DOHH2 (cell line): ENCODE results near the gene HSD17B14.

Experiments
- H3F3A ChIP-seq: fragments of 200-600 bp; sonication (generic), shearing (Covaris generic); 2 replicates; pipeline ENCODE4 v1.6.0; 2016; ENCODE audit warnings: antibody characterized with exemption, mild to moderate bottlenecking; ENCODE audit not compliant: control insufficient read depth, insufficient read depth
- H3K27ac ChIP-seq: fragments of 200-600 bp; sonication (generic); 2 replicates; pipeline ENCODE4 v1.5.1; 2014; ENCODE audit warnings: low read depth, mild to moderate bottlenecking, low read length, moderate library complexity
- H3K27me3 ChIP-seq: fragments of 200-600 bp; sonication (generic); 2 replicates; pipeline ENCODE4 v1.6.1; 2014; ENCODE audit warnings: mild to moderate bottlenecking, low read length, mixed read lengths; ENCODE audit not compliant: control insufficient read depth
- H3K36me3 ChIP-seq: fragments of 200-600 bp; sonication (generic); 2 replicates; pipeline ENCODE4 v1.6.1; 2014; ENCODE audit warnings: mild to moderate bottlenecking, low read length, moderate library complexity, mixed read lengths; ENCODE audit not compliant: control insufficient read depth
- H3K4me1 ChIP-seq: fragments of 200-600 bp; sonication (generic); 2 replicates; pipeline ENCODE4 v1.6.1; 2014; ENCODE audit warnings: mild to moderate bottlenecking, low read length, mixed read lengths; ENCODE audit not compliant: control insufficient read depth
- H3K4me2 ChIP-seq: fragments of 200-600 bp; sonication (generic); 2 replicates; pipeline ENCODE4 v1.6.0; 2014; ENCODE audit warnings: mild to moderate bottlenecking, low read length, moderate library complexity
- H3K4me3 ChIP-seq: fragments of 200-600 bp; sonication (generic); 2 replicates; pipeline ENCODE4 v1.5.1; 2014; ENCODE audit warnings: mild to moderate bottlenecking, low read length, mixed read lengths
- H3K79me2 ChIP-seq: fragments of 200-600 bp; sonication (generic); 2 replicates; pipeline ENCODE4 v1.6.1; 2014; ENCODE audit warnings: mild to moderate bottlenecking, low read length, mixed read lengths; ENCODE audit not compliant: control insufficient read depth
- H3K9me2 ChIP-seq: fragments of 200-600 bp; sonication (generic); replicated peaks from 2 replicates; pipeline ENCODE4 v1.6.1; 2014; ENCODE audit warnings: mild to moderate bottlenecking, low read length, mixed read lengths; ENCODE audit not compliant: control insufficient read depth
- H3K9me3 ChIP-seq: fragments of 200-600 bp; sonication (generic); 2 replicates; pipeline ENCODE4 v1.6.1; 2014; ENCODE audit warnings: antibody characterized with exemption, low read length, mixed read lengths; ENCODE audit not compliant: control insufficient read depth, insufficient read depth
- H4K20me1 ChIP-seq: fragments of 200-600 bp; sonication (generic); 2 replicates; pipeline ENCODE4 v1.6.0; 2014; ENCODE audit warnings: low read depth, mild to moderate bottlenecking, antibody characterized with exemption, low read length, moderate library complexity; ENCODE audit not compliant: control insufficient read depth, insufficient read depth
- CTCF ChIP-seq: fragments of 200-600 bp; sonication (generic); IDR thresholded peaks from one replicate; pipeline ENCODE4 v1.5.1; 2014; ENCODE audit warnings: antibody characterized with exemption, mild to moderate bottlenecking, low read depth, low read length; ENCODE audit not compliant: poor library complexity, severe bottlenecking
- EZH2phosphoT487 ChIP-seq: fragments of 200-600 bp; sonication (generic); IDR thresholded peaks from 2 replicates; pipeline ENCODE4 v1.6.1; 2017; ENCODE audit warnings: borderline replicate concordance, mild to moderate bottlenecking, antibody characterized with exemption, low read length, moderate library complexity, mixed read lengths

The HSD17B14 gene

GRCh38 chr19:48862827-48863226 lies 26.5 kb upstream of the HSD17B14 start:
- Histone ChIP-seq H3K9me2 (no peaks in the 10 kb centered on the region), H3K4me2 (no peak overlapping the region), H4K20me1 (no peaks in the 10 kb centered on the region), H3K79me2 (no peaks in the 10 kb centered on the region), H3K36me3 (no peaks in the 10 kb centered on the region), H3K27me3 (no peaks in the 10 kb centered on the region), H3F3A (no peaks in the 10 kb centered on the region), H3K9me3 (no peaks in the 10 kb centered on the region), H3K27ac (no peak overlapping the region), H3K4me1 (peaks cover 31% of the 10 kb centered on the region), H3K4me3 (no peak overlapping the region)
- TF ChIP-seq EZH2phosphoT487 (no peak), CTCF (no peak)

- Histone ChIP-seq H3K9me3 (no peaks in the 10 kb centered on the region), H3K4me2 (no peak overlapping the region), H3K27me3 (no peaks in the 10 kb centered on the region), H3K4me3 (no peak overlapping the region), H3K36me3 (no peaks in the 10 kb centered on the region), H3K9me2 (no peaks in the 10 kb centered on the region), H3F3A (no peaks in the 10 kb centered on the region), H4K20me1 (no peaks in the 10 kb centered on the region), H3K4me1 (peaks cover 16% of the 10 kb centered on the region), H3K27ac (no peak overlapping the region), H3K79me2 (no peaks in the 10 kb centered on the region)
- TF ChIP-seq CTCF: no peak
- no peak for TF ChIP-seq EZH2phosphoT487
These were observed 25.0 kb upstream of the HSD17B14 start for GRCh38 chr19:48861313-48861712.

GRCh38 chr19:48859711-48860572 lies 23.7 kb upstream of the HSD17B14 start:
- Histone ChIP-seq H3K27ac (no peak overlapping the region), H3K9me3 (no peaks in the 10 kb centered on the region), H3K9me2 (no peaks in the 10 kb centered on the region), H3K79me2 (no peaks in the 10 kb centered on the region), H3K4me3 (no peak overlapping the region), H3K4me2 (peak overlapping the region; percentile 59; the same call in 1 of the 2 replicates), H3K27me3 (no peaks in the 10 kb centered on the region), H3F3A (no peaks in the 10 kb centered on the region), H3K4me1 (peaks cover 10% of the 10 kb centered on the region), H3K36me3 (no peaks in the 10 kb centered on the region), H4K20me1 (no peaks in the 10 kb centered on the region)
- TF ChIP-seq EZH2phosphoT487: no peak
- TF ChIP-seq CTCF: no peak
